GM23248 (cell line): ENCODE measurements around the gene ATG7. TPM values are rescaled to one million over a fixed set of nuclear protein-coding genes. Genes with fewer than 3 reads are reported as not detected.
"Not testable (repeated sequence)": the region's sequence is repeated elsewhere in the genome, so short reads cannot be mapped to it uniquely, and the experiment has no call there.

Source experiments
- DNase-seq: peaks from one replicate; pipeline ENCODE4 v3.0.0-alpha.2; 2015
- H2AFZ ChIP-seq: fragments of 200-600 bp; sonication (generic); 2 replicates; pipeline ENCODE4 v1.6.1; 2016; ENCODE audit warnings: antibody characterized with exemption
- H3F3A ChIP-seq: fragments of 200-600 bp; sonication (generic); 2 replicates; pipeline ENCODE4 v1.6.1; 2016; ENCODE audit warnings: mild to moderate bottlenecking, antibody characterized with exemption, mixed run types; ENCODE audit not compliant: insufficient read depth
- H3K27ac ChIP-seq: fragments of 200-600 bp; sonication (generic); 2 replicates; pipeline ENCODE4 v1.5.1; 2016; ENCODE audit warnings: mild to moderate bottlenecking
- H3K27me3 ChIP-seq: fragments of 200-600 bp; sonication (generic); replicated peaks from 2 replicates; pipeline ENCODE4 v1.6.1; 2016; ENCODE audit warnings: mild to moderate bottlenecking; ENCODE audit not compliant: insufficient read depth
- H3K36me3 ChIP-seq: fragments of 200-600 bp; sonication (generic); 2 replicates; pipeline ENCODE4 v1.6.1; 2016; ENCODE audit warnings: low read depth, mild to moderate bottlenecking
- H3K4me1 ChIP-seq: fragments of 200-600 bp; sonication (generic); 2 replicates; pipeline ENCODE4 v1.6.1; 2016; ENCODE audit warnings: mild to moderate bottlenecking; ENCODE audit not compliant: insufficient read depth
- H3K4me2 ChIP-seq: fragments of 200-600 bp; sonication (generic); one replicate; pipeline ENCODE4 v1.6.1; 2016; ENCODE audit warnings: mild to moderate bottlenecking; ENCODE audit not compliant: unreplicated experiment
- H3K4me3 ChIP-seq: fragments of 200-600 bp; sonication (generic); 2 replicates; pipeline ENCODE4 v1.5.1; 2016; ENCODE audit warnings: mild to moderate bottlenecking
- H3K79me2 ChIP-seq: fragments of 200-600 bp; sonication (generic); 2 replicates; pipeline ENCODE4 v1.6.1; 2016; ENCODE audit warnings: mild to moderate bottlenecking; ENCODE audit not compliant: insufficient read depth
- H3K9ac ChIP-seq: fragments of 200-600 bp; sonication (generic); 2 replicates; pipeline ENCODE4 v1.6.1; 2016; ENCODE audit warnings: mild to moderate bottlenecking
- H3K9me2 ChIP-seq: fragments of 200-600 bp; sonication (generic); 2 replicates; pipeline ENCODE4 v1.6.1; 2016; ENCODE audit warnings: mixed run types, mild to moderate bottlenecking, moderate library complexity; ENCODE audit not compliant: insufficient read depth
- H3K9me3 ChIP-seq: fragments of 200-600 bp; sonication (generic); one replicate; pipeline ENCODE4 v1.6.1; 2017; ENCODE audit warnings: low read depth
- H4K20me1 ChIP-seq: fragments of 200-600 bp; sonication (generic); 2 replicates; pipeline ENCODE4 v1.6.0; 2016; ENCODE audit not compliant: insufficient read depth
- EZH2 ChIP-seq: fragments of 200-600 bp; sonication (generic); IDR thresholded peaks from 2 replicates; pipeline ENCODE4 v1.6.1; 2018; ENCODE audit warnings: antibody characterized with exemption, mild to moderate bottlenecking; ENCODE audit not compliant: insufficient read depth, poor library complexity, severe bottlenecking
- EZH2phosphoT487 ChIP-seq: fragments of 200-600 bp; sonication (generic); IDR thresholded peaks from 2 replicates; pipeline ENCODE4 v1.6.1; 2018; ENCODE audit warnings: antibody characterized with exemption, moderate library complexity, mild to moderate bottlenecking, low read depth; ENCODE audit not compliant: insufficient read depth
- WGBS, 2 experiments: methylation state at CpG; one replicate each; pipeline ENCODE4 v1.1.6; 2015 to 2017; ENCODE audit warnings: low lambda C conversion rate in 2 of 2, low coverage in 1 of 2; ENCODE audit errors: missing lambda C conversion rate in 2 of 2; 5-methylcytosine and 5-hydroxymethylcytosine counted together
- in situ Hi-C: fragments of 300-500 bp; cut with MboI; formaldehyde crosslinking; loops from 2 replicates; pipeline ENCODE4 v1.15.0; 2020
- polyA plus RNA-seq: library from polyadenylated mRNA; unstranded; fragments of >200 nt; fragmentation: Nextera tagmentation; extraction: Ambion mirVana; gene quantifications from 2 replicates; pipeline ENCODE4 v1.2.1, GENCODE V29; 2016
- total RNA-seq: library from RNA; depleted of rRNA; stranded (reverse); fragments of >200 nt; shearing (Covaris generic); gene quantifications from 2 replicates; pipeline ENCODE4 v1.2.3, GENCODE V29; 2014

The ATG7 gene
- total and polyA plus RNA-seq, 2 experiments from 2014 or later: 40.5 to 67.5 TPM

GRCh38 chr3:11461226-11461625 lies 189.0 kb downstream of the ATG7 start:
- Histone ChIP-seq H3K4me1 (peaks cover 21% of the 10 kb centered on the region), H3K79me2 (peaks cover 7% of the 10 kb centered on the region; the same call in 1 of the 2 replicates)
- 95 to 99% methylated on average over 3 of the region's 3 CpGs for WGBS, 2 experiments

DNA sequence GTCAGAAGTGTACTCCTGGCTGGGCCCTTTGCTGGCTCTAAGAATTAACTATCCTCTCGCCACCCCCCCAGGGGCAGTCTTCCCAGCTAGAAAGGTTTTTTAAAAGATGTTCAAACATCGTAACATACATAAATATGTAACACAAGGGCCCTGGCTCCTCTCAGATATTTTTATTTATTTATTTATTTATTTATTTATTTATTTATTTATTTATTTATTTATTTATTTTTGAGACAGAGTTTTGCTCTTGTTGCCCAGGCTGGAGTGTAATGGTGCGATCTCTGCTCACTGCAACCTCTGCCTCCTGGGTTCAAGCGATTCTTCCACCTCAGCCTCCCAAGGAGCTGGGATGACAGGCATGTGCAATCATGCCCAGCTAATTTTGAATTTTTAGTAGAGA lies 190.5 kb downstream of the ATG7 start:
- 96 to 100% methylated on average over 4 of the region's 4 CpGs for WGBS, 2 experiments
- peaks cover 30% of the 10 kb centered on the region for H3K4me1 ChIP-seq
- H3K9me3 ChIP-seq: not testable (repeated sequence)

More at GRCh38 chr3:11461226-11461625, 189.0 kb downstream of the ATG7 start:
- Histone ChIP-seq H3K4me3 (no peak overlapping the region), H3K36me3 (no peaks in the 10 kb centered on the region), H4K20me1 (no peaks in the 10 kb centered on the region), H3K27me3 (no peaks in the 10 kb centered on the region), H3K9me3 (no peaks in the 10 kb centered on the region), H3K4me2 (no peak overlapping the region), H3K9me2 (no peaks in the 10 kb centered on the region), H2AFZ (no peak overlapping the region), H3K9ac (no peak overlapping the region), H3K27ac (no peak overlapping the region), H3F3A (peaks cover 15% of the 10 kb centered on the region)
- DNase-seq: no peak
- in situ Hi-C loops: no loop called here
- no peak for TF ChIP-seq EZH2
- TF ChIP-seq EZH2phosphoT487: no peak

GRCh38 chr3:11463591-11463990 lies 191.4 kb downstream of the ATG7 start:
- TF ChIP-seq EZH2phosphoT487 (no peak), EZH2 (no peak)
- DNase-seq: no peak
- Histone ChIP-seq H3K9ac (no peak overlapping the region), H3K9me3 (no peaks in the 10 kb centered on the region), H3K79me2 (peaks cover 7% of the 10 kb centered on the region; the same call in 1 of the 2 replicates), H3K27me3 (no peaks in the 10 kb centered on the region), H4K20me1 (no peaks in the 10 kb centered on the region), H3K27ac (no peak overlapping the region), H2AFZ (no peak overlapping the region), H3K4me3 (no peak overlapping the region), H3K4me2 (no peak overlapping the region), H3K4me1 (peaks cover 30% of the 10 kb centered on the region), H3K9me2 (no peaks in the 10 kb centered on the region), H3F3A (peaks cover 23% of the 10 kb centered on the region), H3K36me3 (no peaks in the 10 kb centered on the region)
- in situ Hi-C loops: no loop called here
- whole genome bisulfite sequencing, 2 experiments: 91 to 98% methylated on average over 2 of the region's 2 CpGs

More for the DNA sequence above, 190.5 kb downstream of the ATG7 start:
- in situ Hi-C loops, H3K4me3 ChIP-seq, H3K4me2 ChIP-seq, H3K36me3 ChIP-seq, H4K20me1 ChIP-seq, DNase-seq, H3K27ac ChIP-seq, H2AFZ ChIP-seq, H3K9ac ChIP-seq, H3K27me3 ChIP-seq, H3K79me2 ChIP-seq, H3K9me2 ChIP-seq: not testable (repeated sequence)
- H3F3A ChIP-seq: peaks cover 23% of the 10 kb centered on the region

DNA sequence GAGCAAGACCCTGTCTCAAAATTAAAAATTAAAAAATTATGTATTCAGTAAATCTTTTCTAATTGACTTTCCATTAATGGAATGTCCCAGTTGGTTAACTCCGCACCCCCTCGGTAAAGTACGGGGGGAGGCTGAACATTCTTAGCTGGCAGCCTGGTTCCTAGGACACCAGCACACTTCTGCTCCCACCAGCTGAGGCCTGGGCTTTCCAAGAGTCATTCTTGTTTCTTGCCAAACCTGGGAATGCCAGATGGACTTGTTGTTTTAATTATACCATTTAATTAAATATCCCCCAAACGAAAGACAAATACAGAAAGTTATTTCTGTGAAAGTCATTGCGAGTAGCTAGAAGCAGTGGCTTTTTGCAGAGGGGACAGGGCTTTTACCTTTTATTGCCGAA lies 192.2 kb downstream of the ATG7 start:
- Histone ChIP-seq H3K9me2 (no peaks in the 10 kb centered on the region), H3K9me3 (no peaks in the 10 kb centered on the region), H4K20me1 (no peaks in the 10 kb centered on the region), H3F3A (peaks cover 22% of the 10 kb centered on the region), H3K27ac (no peak overlapping the region), H3K4me2 (no peak overlapping the region), H3K27me3 (no peaks in the 10 kb centered on the region), H3K4me3 (no peak overlapping the region), H2AFZ (no peak overlapping the region), H3K4me1 (peaks cover 23% of the 10 kb centered on the region), H3K36me3 (no peaks in the 10 kb centered on the region), H3K79me2 (peaks cover 7% of the 10 kb centered on the region; the same call in 1 of the 2 replicates), H3K9ac (no peak overlapping the region)
- in situ Hi-C loops: no loop called here
- no peak for DNase-seq
- TF ChIP-seq EZH2phosphoT487 (no peak), EZH2 (no peak)
- 48 to 50% methylated on average over 6 of the region's 6 CpGs for WGBS, 2 experiments
